Endothelial cell of umbilical vein (primary cell): ENCODE data around the gene SNX9. TPM values are rescaled to one million over a fixed set of nuclear protein-coding genes. Genes with fewer than 3 reads are reported as not detected.

Experiments
- BruUV-seq: library from RNA; stranded (reverse); fragments of 400-500 nt; replicated peaks from 2 replicates; lab custom pipeline; 2021; lab: Mats Ljungman, UMichigan
- CTCF ChIA-PET: fragments of 300-600, 350-600 bp; sonication (Branson Sonifier 250); formaldehyde crosslinking; loops from one replicate; lab custom pipeline; 2021; ENCODE audit warnings: antibody characterized with exemption, inconsistent platforms; lab: Charles Lee
- POLR2A ChIA-PET: fragments of 300-600, 350-600 bp; sonication (Branson Sonifier 250); formaldehyde crosslinking; loops from one replicate; lab custom pipeline; 2021; ENCODE audit warnings: antibody characterized with exemption, inconsistent platforms; lab: Charles Lee
- DNase-seq: peaks from one replicate; pipeline ENCODE4 v3.0.0-alpha.2; 2011; ENCODE audit warnings: low read depth, low spot score
- FAIRE-seq: peaks from 2 replicates; lab custom pipeline; 2011; peaks lifted over from hg19 to GRCh38; lab: Jason Lieb, UNC
- H2AFZ ChIP-seq: 2 replicates; pipeline ENCODE4 v1.6.0; 2012; ENCODE audit warnings: low read depth, low read length, control low read depth, inconsistent platforms
- H3K27ac ChIP-seq: 2 replicates; pipeline ENCODE4 v1.5.1; 2011; ENCODE audit warnings: low read depth, mild to moderate bottlenecking, control low read depth, low read length, moderate library complexity; ENCODE audit not compliant: insufficient read depth
- H3K27me3 ChIP-seq, 2 experiments: 2 replicates each; pipeline versions ENCODE4 v1.6.0 to v1.6.1; 2011; ENCODE audit warnings: low read length in 2 of 2, mixed read lengths in 1 of 2; ENCODE audit not compliant: control insufficient read depth in 2 of 2, insufficient read depth in 2 of 2
- H3K36me3 ChIP-seq, 2 experiments: 2 replicates in 1 of 2; 3 replicates in 1 of 2; pipeline ENCODE4 v1.5.1; 2011; ENCODE audit warnings: low read length in 2 of 2, mild to moderate bottlenecking in 1 of 2, moderate library complexity in 1 of 2; ENCODE audit not compliant: control insufficient read depth in 2 of 2, insufficient read depth in 2 of 2; ENCODE audit errors: extremely low read depth in 1 of 2
- H3K4me1 ChIP-seq: 3 replicates; pipeline ENCODE4 v1.5.1; 2011; ENCODE audit warnings: mild to moderate bottlenecking, low read length; ENCODE audit not compliant: control insufficient read depth, insufficient read depth; ENCODE audit errors: extremely low read depth
- H3K4me2 ChIP-seq: 2 replicates; pipeline ENCODE4 v1.6.1; 2011; ENCODE audit warnings: low read length, control low read depth, mixed read lengths; ENCODE audit not compliant: insufficient read depth
- H3K4me3 ChIP-seq, 3 experiments: fragments of 200-600 bp in 1 of 3; sonication (generic), shearing (Covaris generic) in 1 of 3; replicated peaks in 1 of 3; 2 replicates each; pipeline ENCODE4 v1.5.1; 2011 to 2016; ENCODE audit warnings: control low read depth in 3 of 3, low read length in 3 of 3, mild to moderate bottlenecking in 2 of 3, inconsistent platforms in 1 of 3, low read depth in 1 of 3, moderate library complexity in 1 of 3; ENCODE audit not compliant: insufficient read depth in 1 of 3
- H3K79me2 ChIP-seq: 2 replicates; pipeline ENCODE4 v1.6.0; 2012; ENCODE audit warnings: low read length, inconsistent platforms; ENCODE audit not compliant: control insufficient read depth, insufficient read depth
- H3K9ac ChIP-seq: replicated peaks from 2 replicates; pipeline ENCODE3; 2011; ENCODE audit warnings: low read length, control low read depth; ENCODE audit not compliant: insufficient read depth; ENCODE audit errors: extremely low read depth
- H3K9me1 ChIP-seq: replicated peaks from 3 replicates; pipeline ENCODE4 v1.6.0; 2011; ENCODE audit warnings: mild to moderate bottlenecking, low read length; ENCODE audit not compliant: control insufficient read depth, insufficient read depth; ENCODE audit errors: extremely low read depth
- H3K9me3 ChIP-seq: replicated peaks from 2 replicates; pipeline ENCODE4 v1.5.1; 2012; ENCODE audit warnings: low read length, inconsistent platforms; ENCODE audit not compliant: control insufficient read depth, insufficient read depth
- H4K20me1 ChIP-seq: replicated peaks from 2 replicates; pipeline ENCODE3; 2011; ENCODE audit warnings: mild to moderate bottlenecking, low read length; ENCODE audit not compliant: control insufficient read depth, insufficient read depth; ENCODE audit errors: extremely low read depth
- EZH2 ChIP-seq: IDR thresholded peaks from 2 replicates; pipeline ENCODE4 v1.6.1; 2012; ENCODE audit warnings: borderline replicate concordance, low read depth, mild to moderate bottlenecking, moderate library complexity, low read length, inconsistent platforms; ENCODE audit not compliant: severe bottlenecking
- FOS ChIP-seq: IDR thresholded peaks from 2 replicates; pipeline ENCODE4 v1.6.1; 2011; ENCODE audit warnings: mild to moderate bottlenecking, low read length, moderate library complexity, borderline replicate concordance; ENCODE audit not compliant: insufficient read depth
- GATA2 ChIP-seq: IDR thresholded peaks from 2 replicates; pipeline ENCODE4 v1.7.0; 2011; ENCODE audit warnings: low read depth, mild to moderate bottlenecking, moderate library complexity, mixed read lengths, low read length; ENCODE audit not compliant: insufficient read length, insufficient read depth
- JUN ChIP-seq: IDR thresholded peaks from 2 replicates; pipeline ENCODE4 v1.6.1; 2011; ENCODE audit warnings: borderline replicate concordance, low read depth; ENCODE audit not compliant: insufficient read length, insufficient read depth
- MYC ChIP-seq: IDR thresholded peaks from one replicate; pipeline ENCODE4 v1.6.1; 2011; ENCODE audit warnings: mild to moderate bottlenecking, low read depth, low read length
- POLR2A ChIP-seq: IDR thresholded peaks from 2 replicates; pipeline ENCODE4 v1.6.1; 2012; ENCODE audit warnings: low read depth, mild to moderate bottlenecking, control low read depth, low read length
- POLR2AphosphoS5 ChIP-seq: IDR thresholded peaks from 2 replicates; pipeline ENCODE4 v1.6.1; 2012; ENCODE audit warnings: low read depth, mild to moderate bottlenecking, control low read depth, low read length, moderate library complexity; ENCODE audit not compliant: insufficient read depth
- dilution Hi-C: fragments of 300-500 bp; cut with MboI; formaldehyde crosslinking; loops from one replicate; pipeline ENCODE4 v1.15.0; 2019; ENCODE audit warnings: low sequenced_read_pairs; ENCODE audit not compliant: extremely low pct_ligation_motif_present
- intact Hi-C: fragments of 100-400 bp; cut with micrococcal nuclease; formaldehyde crosslinking; loops from one replicate; pipeline ENCODE4 v1.10.0; 2022
- polyA plus RNA-seq, 4 experiments: library from polyadenylated mRNA; depleted of rRNA in 3 of 4; stranded (reverse) in 3 of 4; unstranded in 1 of 4; fragments of >200 nt; gene quantifications; 2 replicates each; pipeline versions ENCODE4 v1.2.1 to v1.2.3, GENCODE V29; 2011 to 2012; ENCODE audit warnings: missing spikeins in 1 of 4
- total RNA-seq: library from RNA; stranded (reverse); gene quantifications from 2 replicates; pipeline ENCODE4 v1.2.3, GENCODE V29; 2021
- TF ChIP-seq, protein P1 (sequence below): IDR thresholded peaks from 2 replicates; pipeline ENCODE4 v1.6.1; 2011; ENCODE audit not compliant: insufficient read depth, insufficient read length
- TF ChIP-seq, protein P2 (sequence below), 2 donors: IDR thresholded peaks; 1 replicate in 1 of 2; 2 replicates in 1 of 2; pipeline ENCODE4 v1.5.1; 2011; ENCODE audit warnings: low read length in 2 of 2, mild to moderate bottlenecking in 2 of 2, moderate library complexity in 2 of 2, control low read depth in 1 of 2, inconsistent platforms in 1 of 2, low read depth in 1 of 2; ENCODE audit not compliant: insufficient read depth in 1 of 2; ENCODE audit errors: extremely low read depth in 1 of 2

Gene SNX9
- total and polyA plus RNA-seq, 2 donors (not counting 3 experiments of a cell fraction or from before 2014, with no cell fraction given), result 27.5 to 54.5 TPM

- no peak overlapping the region for H3K4me2 ChIP-seq
- H3K36me3 ChIP-seq, result peaks cover 7 to 8% of the 10 kb centered on the region in 2 experiments
- dilution Hi-C loops, result no loop called here
- intact Hi-C loops, result no loop called here
- peaks cover 3% of the 10 kb centered on the region for H3K79me2 ChIP-seq
- no peaks in the 10 kb centered on the region for H3K27me3 ChIP-seq
- H4K20me1 ChIP-seq, result peaks cover 2% of the 10 kb centered on the region
- ChIA-PET POLR2A (interaction anchor here (0.6 kb wide), 1 partner anchor 187 kb away, joined by 3 read pairs; no protein-coding TSS in a partner anchor), CTCF (interaction anchor here (0.5 to 1.7 kb wide), 5 partner anchors 10 to 325 kb away, joined by 3 to 4 read pairs (median 3); no protein-coding TSS in a partner anchor)
- DNase-seq, result no peak
- no peak overlapping the region for H3K9ac ChIP-seq
- FAIRE-seq, result no peak
- no TSS peak for BruUV-seq
- no peaks in the 10 kb centered on the region for H3K9me1 ChIP-seq
- H3K27ac ChIP-seq, result no peak overlapping the region
- H3K4me3 ChIP-seq, result no peak overlapping the region
- no peaks in the 10 kb centered on the region for H3K9me3 ChIP-seq
- TF ChIP-seq EZH2, result no peak
- no peak for TF ChIP-seq POLR2A
- TF ChIP-seq FOS, result no peak
- TF ChIP-seq MYC, result no peak
- TF ChIP-seq, protein P1, sequence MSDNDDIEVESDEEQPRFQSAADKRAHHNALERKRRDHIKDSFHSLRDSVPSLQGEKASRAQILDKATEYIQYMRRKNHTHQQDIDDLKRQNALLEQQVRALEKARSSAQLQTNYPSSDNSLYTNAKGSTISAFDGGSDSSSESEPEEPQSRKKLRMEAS, result no peak
- no peak for TF ChIP-seq GATA2
- TF ChIP-seq, protein P2, sequence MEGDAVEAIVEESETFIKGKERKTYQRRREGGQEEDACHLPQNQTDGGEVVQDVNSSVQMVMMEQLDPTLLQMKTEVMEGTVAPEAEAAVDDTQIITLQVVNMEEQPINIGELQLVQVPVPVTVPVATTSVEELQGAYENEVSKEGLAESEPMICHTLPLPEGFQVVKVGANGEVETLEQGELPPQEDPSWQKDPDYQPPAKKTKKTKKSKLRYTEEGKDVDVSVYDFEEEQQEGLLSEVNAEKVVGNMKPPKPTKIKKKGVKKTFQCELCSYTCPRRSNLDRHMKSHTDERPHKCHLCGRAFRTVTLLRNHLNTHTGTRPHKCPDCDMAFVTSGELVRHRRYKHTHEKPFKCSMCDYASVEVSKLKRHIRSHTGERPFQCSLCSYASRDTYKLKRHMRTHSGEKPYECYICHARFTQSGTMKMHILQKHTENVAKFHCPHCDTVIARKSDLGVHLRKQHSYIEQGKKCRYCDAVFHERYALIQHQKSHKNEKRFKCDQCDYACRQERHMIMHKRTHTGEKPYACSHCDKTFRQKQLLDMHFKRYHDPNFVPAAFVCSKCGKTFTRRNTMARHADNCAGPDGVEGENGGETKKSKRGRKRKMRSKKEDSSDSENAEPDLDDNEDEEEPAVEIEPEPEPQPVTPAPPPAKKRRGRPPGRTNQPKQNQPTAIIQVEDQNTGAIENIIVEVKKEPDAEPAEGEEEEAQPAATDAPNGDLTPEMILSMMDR (IDR thresholded peaks at IDR 0.05; ENCODE audit: extremely low read depth in 1 of 2, insufficient read depth in 1 of 2, low read depth in 1 of 2, low read length in 2 of 2), result no peak
- no peak for TF ChIP-seq POLR2AphosphoS5
- no peak for TF ChIP-seq JUN
- H2AFZ ChIP-seq, result no peak overlapping the region
- H3K4me1 ChIP-seq, result no peaks in the 10 kb centered on the region
Measured at GRCh38 chr6:157892363-157892877, 69.4 kb downstream of the SNX9 start.
